Dedifferentiated amniotic fluid mesenchymal stem cell (primary cell): ENCODE data around the gene USP37.

ENCODE experiments used
- DNase-seq: peaks from one replicate; pipeline ENCODE4 v3.0.0-alpha.2; 2016; ENCODE audit errors: extremely low spot score

Gene USP37

GRCh38 chr2:218474527-218474926 lies 93.6 kb downstream of the USP37 start:
- DNase-seq: no peak

GRCh38 chr2:218472988-218473387 lies 95.2 kb downstream of the USP37 start:
- no peak for DNase-seq

- no peak for DNase-seq
Measured at GRCh38 chr2:218471982-218472381, 96.2 kb downstream of the USP37 start.

GRCh38 chr2:218471036-218471435 lies 97.1 kb downstream of the USP37 start:
- DNase-seq: no peak

GRCh38 chr2:218470448-218470847 lies 97.7 kb downstream of the USP37 start:
- DNase-seq: no peak

- peak; percentile 32 for DNase-seq
Measured at GRCh38 chr2:218465987-218466633, 102.0 kb downstream of the USP37 start.

GRCh38 chr2:218458598-218458997 lies 109.6 kb downstream of the USP37 start:
- DNase-seq: no peak

GRCh38 chr2:218456849-218457248 lies 111.3 kb downstream of the USP37 start:
- DNase-seq: no peak

- DNase-seq: no peak
Measured at GRCh38 chr2:218452079-218452478, 116.1 kb downstream of the USP37 start.

- DNase-seq: no peak
Measured at GRCh38 chr2:218448934-218449333, 119.2 kb downstream of the USP37 start.

GRCh38 chr2:218447072-218447471 lies 121.1 kb downstream of the USP37 start:
- DNase-seq: no peak

GRCh38 chr2:218446547-218446946 lies 121.6 kb downstream of the USP37 start:
- DNase-seq: no peak

GRCh38 chr2:218445602-218446001 lies 122.5 kb downstream of the USP37 start:
- no peak for DNase-seq

- DNase-seq: no peak
Measured at GRCh38 chr2:218444692-218445357, 123.3 kb downstream of the USP37 start.

GRCh38 chr2:218438596-218438995 lies 129.6 kb downstream of the USP37 start:
- no peak for DNase-seq

- no peak for DNase-seq
Measured at GRCh38 chr2:218437969-218438368, 130.2 kb downstream of the USP37 start.

- no peak for DNase-seq
Measured at GRCh38 chr2:218436992-218437391, 131.2 kb downstream of the USP37 start.

GRCh38 chr2:218435003-218435982 lies 132.9 kb downstream of the USP37 start:
- DNase-seq: no peak

- DNase-seq: no peak
Measured at GRCh38 chr2:218434456-218434855, 133.7 kb downstream of the USP37 start.

- DNase-seq: no peak
Measured at GRCh38 chr2:218432676-218433365, 135.3 kb downstream of the USP37 start.

GRCh38 chr2:218431878-218432277 lies 136.3 kb downstream of the USP37 start:
- no peak for DNase-seq

- DNase-seq: no peak
Measured at GRCh38 chr2:218430721-218431120, 137.4 kb downstream of the USP37 start.
